Measurements from ENCODE around the gene ST14. TPM values are rescaled to one million over a fixed set of nuclear protein-coding genes. Genes with fewer than 3 reads are reported as not detected.
"Not testable (repeated sequence)": the region's sequence is repeated elsewhere in the genome, so short reads cannot be mapped to it uniquely, and the experiment has no call there.

ST14 gene
- total RNA-seq, 2 donors from 2014 or later = not detected

GRCh38 chr11:130161441-130162145, 2.0 kb downstream of the ST14 start:
- Mint-ChIP-seq H3K9me3 (no peaks in the 10 kb centered on the region), H3K4me3 (no peak overlapping the region), H3K27ac (no peak overlapping the region), H3K4me1 (ENCODE audit: low read depth) (peaks cover 4% of the 10 kb centered on the region), H3K27me3 (ENCODE audit: low read depth) (peaks cover 68% of the 10 kb centered on the region), H3K36me3 (ENCODE audit: insufficient read depth in 2 of 2) (peaks cover 2 to 6% of the 10 kb centered on the region in 2 donors)
- ATAC-seq (replicated peaks in 1 of 2) (no peak), DNase-seq (no peak)

DNA sequence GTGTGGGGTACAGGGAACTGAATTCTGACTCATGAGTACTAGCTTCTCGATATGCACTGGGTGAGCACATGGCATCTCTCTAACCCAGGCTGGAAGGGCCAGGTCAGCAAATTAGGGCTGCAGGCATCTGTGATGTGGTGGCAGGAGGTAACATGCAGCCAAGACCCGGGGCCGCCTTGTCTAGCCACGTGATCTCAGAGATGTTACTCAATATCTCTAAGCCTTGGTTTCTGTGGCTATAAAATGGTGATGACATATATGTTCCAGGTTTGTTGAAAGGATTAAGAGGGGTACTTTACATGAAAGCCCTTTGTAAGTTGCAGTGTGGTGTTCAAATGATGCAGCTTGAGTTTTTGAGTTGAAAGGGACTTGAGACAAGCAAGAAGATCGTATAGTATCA, 3.2 kb downstream of the ST14 start:
- Mint-ChIP-seq H3K4me3 (no peak overlapping the region), H3K9me3 (no peaks in the 10 kb centered on the region), H3K36me3 (ENCODE audit: insufficient read depth in 2 of 2) (peaks cover 2 to 6% of the 10 kb centered on the region in 2 donors), H3K27me3 (ENCODE audit: low read depth) (peaks cover 64% of the 10 kb centered on the region), H3K4me1 (ENCODE audit: low read depth) (peaks cover 4% of the 10 kb centered on the region), H3K27ac (no peak overlapping the region)
- ATAC-seq (replicated peaks in 1 of 2) = peak; percentile 62 to 63
- peak; percentile 15 to 18 for DNase-seq

DNA sequence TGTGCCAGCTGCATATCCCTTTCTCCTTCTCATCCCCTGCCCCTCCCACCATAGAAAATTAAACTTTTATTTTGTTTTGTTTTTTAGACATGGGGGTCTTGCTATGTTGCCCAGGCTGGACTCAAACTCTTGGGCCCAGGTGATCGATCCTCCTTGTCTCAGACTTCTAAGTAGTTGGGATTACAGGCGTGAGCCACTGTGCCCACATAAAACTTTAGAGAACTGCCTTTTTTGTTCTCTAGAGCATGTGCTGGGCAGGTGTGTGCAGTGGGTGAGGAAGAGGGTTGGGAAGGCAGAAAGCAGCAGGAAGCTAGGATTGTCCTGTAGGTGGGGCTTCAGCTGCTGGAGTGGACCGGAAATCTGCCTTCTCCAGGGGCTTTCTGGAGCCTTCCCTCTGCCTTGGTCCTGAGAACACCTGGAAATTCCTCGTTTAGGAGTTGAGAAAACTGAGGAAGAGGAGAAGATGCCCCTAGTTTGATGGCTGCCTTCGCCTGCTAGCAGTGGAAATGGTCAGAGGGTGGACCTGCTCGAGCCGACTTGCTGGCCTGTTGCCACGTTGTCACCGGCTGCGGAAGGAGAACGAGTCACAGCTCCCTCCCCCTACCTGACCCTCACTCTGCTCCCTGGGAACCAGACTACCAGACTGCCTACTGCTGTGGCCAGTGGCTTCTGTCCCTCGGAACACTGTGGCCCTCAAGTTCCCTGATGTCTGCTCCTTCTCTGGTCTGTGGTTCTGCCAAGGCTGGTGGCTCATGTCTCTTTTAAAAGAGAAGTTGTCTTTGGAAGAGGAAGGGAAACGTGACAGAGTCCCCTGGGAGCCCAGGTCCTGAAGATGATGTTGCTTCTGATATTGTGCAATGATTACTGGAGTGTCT, 4.0 kb downstream of the ST14 start:
- peaks cover 56% of the 10 kb centered on the region for H3K27me3 Mint-ChIP-seq (ENCODE audit: low read depth)
- H3K4me1 Mint-ChIP-seq (ENCODE audit: low read depth) = peaks cover 4% of the 10 kb centered on the region

DNA sequence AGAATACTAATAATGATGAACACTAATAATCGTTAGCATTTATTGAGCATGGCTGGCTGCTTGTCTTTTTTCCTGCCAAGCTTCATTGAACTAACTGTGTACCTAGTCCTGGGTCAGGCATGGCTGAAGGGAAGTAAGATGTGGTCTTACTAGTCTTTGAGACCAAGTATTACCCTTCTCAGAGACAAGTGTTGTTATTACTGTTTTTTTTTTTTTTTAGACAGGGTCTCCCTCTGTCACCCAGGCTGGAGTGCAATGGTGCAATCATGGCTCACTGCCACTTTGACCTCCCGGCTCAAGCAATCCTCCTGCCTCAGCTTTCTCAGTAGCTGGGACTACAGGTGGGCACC, 4.6 kb downstream of the ST14 start:
- H3K27me3 Mint-ChIP-seq (ENCODE audit: low read depth) = peaks cover 50% of the 10 kb centered on the region
- H3K36me3 Mint-ChIP-seq (ENCODE audit: insufficient read depth in 2 of 2) = no peaks in the 10 kb centered on the region
- no peak overlapping the region for H3K4me3 Mint-ChIP-seq
- no peak overlapping the region for H3K27ac Mint-ChIP-seq
- DNase-seq (no peak), ATAC-seq (replicated peaks in 1 of 2) (no peak)
- H3K4me1 Mint-ChIP-seq (ENCODE audit: low read depth) = peaks cover 4% of the 10 kb centered on the region
- no peaks in the 10 kb centered on the region for H3K9me3 Mint-ChIP-seq

More for the DNA sequence above, 4.0 kb downstream of the ST14 start:
- no peak overlapping the region for H3K4me3 Mint-ChIP-seq
- DNase-seq = no peak
- H3K27ac Mint-ChIP-seq = no peak overlapping the region
- H3K36me3 Mint-ChIP-seq (ENCODE audit: insufficient read depth in 2 of 2) = peaks cover 2 to 4% of the 10 kb centered on the region in 2 donors
- H3K9me3 Mint-ChIP-seq = no peaks in the 10 kb centered on the region
- ATAC-seq (replicated peaks in 1 of 2) = no peak

GRCh38 chr11:130165601-130166456, 6.2 kb downstream of the ST14 start:
- Mint-ChIP-seq H3K9me3 (no peaks in the 10 kb centered on the region), H3K27me3 (ENCODE audit: low read depth) (peaks cover 49% of the 10 kb centered on the region), H3K4me1 (ENCODE audit: low read depth) (no peaks in the 10 kb centered on the region), H3K4me3 (no peak overlapping the region), H3K36me3 (ENCODE audit: insufficient read depth in 2 of 2) (no peaks in the 10 kb centered on the region), H3K27ac (no peak overlapping the region)
- ATAC-seq (replicated peaks in 1 of 2) (no peak), DNase-seq (no peak)

DNA sequence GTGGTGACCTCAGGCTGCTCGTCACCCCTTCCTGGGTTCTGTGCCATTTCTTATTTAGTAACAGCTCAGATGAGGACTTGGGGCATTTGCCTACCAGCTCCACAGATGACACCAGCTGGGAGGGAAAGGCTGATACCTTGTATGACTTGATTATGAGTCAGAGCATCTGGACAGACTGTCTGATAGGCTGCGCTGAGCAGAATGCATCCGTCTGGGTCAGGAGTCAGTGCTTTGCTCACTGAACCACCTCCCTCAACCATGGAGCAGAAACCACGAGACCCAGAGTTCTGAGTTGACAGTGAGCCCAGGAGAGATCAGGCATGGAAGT, 6.8 kb downstream of the ST14 start:
- no peaks in the 10 kb centered on the region for H3K4me1 Mint-ChIP-seq (ENCODE audit: low read depth)
- no peak overlapping the region for H3K4me3 Mint-ChIP-seq
- DNase-seq (no peak), ATAC-seq (replicated peaks in 1 of 2) (peak; percentile 53 to 77)
- no peaks in the 10 kb centered on the region for H3K36me3 Mint-ChIP-seq (ENCODE audit: insufficient read depth in 2 of 2)
- peaks cover 46% of the 10 kb centered on the region for H3K27me3 Mint-ChIP-seq (ENCODE audit: low read depth)
- H3K27ac Mint-ChIP-seq = no peak overlapping the region
- no peaks in the 10 kb centered on the region for H3K9me3 Mint-ChIP-seq

- Mint-ChIP-seq H3K4me1 (ENCODE audit: low read depth) (no peaks in the 10 kb centered on the region), H3K4me3 (no peak overlapping the region), H3K27ac (no peak overlapping the region), H3K27me3 (ENCODE audit: low read depth) (peaks cover 42% of the 10 kb centered on the region), H3K36me3 (ENCODE audit: insufficient read depth in 2 of 2) (no peaks in the 10 kb centered on the region), H3K9me3 (no peaks in the 10 kb centered on the region)
- no peak for DNase-seq
- ATAC-seq (replicated peaks in 1 of 2) = no peak
Measured at GRCh38 chr11:130167146-130167545, 7.6 kb downstream of the ST14 start.

DNA sequence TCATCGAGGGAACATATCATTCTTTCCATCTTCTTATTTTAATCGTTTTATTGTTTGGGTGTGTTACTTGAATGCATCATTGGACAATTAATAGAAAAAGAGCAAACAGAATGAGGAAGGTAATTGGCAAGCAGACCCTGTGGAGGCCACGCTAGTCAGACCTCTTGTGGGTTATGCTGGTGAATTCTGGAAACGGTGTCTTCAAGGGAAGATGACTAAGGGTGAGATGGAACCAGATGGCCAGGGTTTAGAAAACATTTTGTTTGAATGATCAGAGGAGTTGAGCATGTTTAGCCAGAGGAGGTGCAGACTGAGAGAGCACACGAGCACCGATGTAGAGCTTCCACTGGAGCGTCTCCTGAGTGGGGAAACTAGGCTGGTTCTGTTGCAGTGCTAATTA, 8.5 kb downstream of the ST14 start:
- peaks cover 33% of the 10 kb centered on the region for H3K27me3 Mint-ChIP-seq (ENCODE audit: low read depth)
- no peaks in the 10 kb centered on the region for H3K9me3 Mint-ChIP-seq

GRCh38 chr11:130170345-130170744, 10.8 kb downstream of the ST14 start:
- peaks cover 0 to 5% of the 10 kb centered on the region in 2 donors for H3K9me3 Mint-ChIP-seq
- H3K4me1 Mint-ChIP-seq (ENCODE audit: low read depth) = no peaks in the 10 kb centered on the region
- no peak overlapping the region for H3K4me3 Mint-ChIP-seq
- peaks cover 0 to 2% of the 10 kb centered on the region in 2 donors for H3K36me3 Mint-ChIP-seq (ENCODE audit: insufficient read depth in 2 of 2)
- peaks cover 21% of the 10 kb centered on the region for H3K27me3 Mint-ChIP-seq (ENCODE audit: low read depth)
- no peak overlapping the region for H3K27ac Mint-ChIP-seq
- DNase-seq (no peak), ATAC-seq (replicated peaks in 1 of 2) (no peak)

More for the DNA sequence above, 8.5 kb downstream of the ST14 start:
- no peak overlapping the region for H3K27ac Mint-ChIP-seq
- H3K36me3 Mint-ChIP-seq (ENCODE audit: insufficient read depth in 2 of 2) = no peaks in the 10 kb centered on the region
- ATAC-seq (replicated peaks in 1 of 2) (no peak), DNase-seq (no peak)
- no peaks in the 10 kb centered on the region for H3K4me1 Mint-ChIP-seq (ENCODE audit: low read depth)
- H3K4me3 Mint-ChIP-seq = no peak overlapping the region

DNA sequence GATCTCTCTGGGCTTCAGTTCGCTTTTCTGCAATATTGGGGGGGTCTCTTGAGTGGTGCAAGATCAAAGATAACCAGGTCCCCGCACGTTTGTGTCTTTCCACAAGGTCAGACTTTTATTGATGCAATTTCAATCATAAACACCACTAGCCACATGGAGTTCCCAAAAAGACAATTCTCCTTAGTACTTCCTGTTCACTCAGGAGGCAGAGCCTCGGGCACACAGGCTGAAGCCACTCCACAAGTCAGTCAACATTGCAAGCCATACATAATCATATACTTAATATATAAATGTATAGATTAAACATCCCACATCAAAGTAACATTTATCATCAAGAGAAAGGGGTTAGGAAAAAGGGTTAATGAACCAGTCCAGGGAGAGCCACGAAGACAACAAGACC, 12.0 kb downstream of the ST14 start:
- DNase-seq (no peak), ATAC-seq (replicated peaks in 1 of 2) (no peak)
- H3K36me3 Mint-ChIP-seq (ENCODE audit: insufficient read depth in 2 of 2) = peaks cover 0 to 4% of the 10 kb centered on the region in 2 donors
- no peak overlapping the region for H3K4me3 Mint-ChIP-seq
- no peak overlapping the region for H3K27ac Mint-ChIP-seq
- no peaks in the 10 kb centered on the region for H3K4me1 Mint-ChIP-seq (ENCODE audit: low read depth)
- H3K9me3 Mint-ChIP-seq = peaks cover 0 to 7% of the 10 kb centered on the region in 2 donors
- peaks cover 14% of the 10 kb centered on the region for H3K27me3 Mint-ChIP-seq (ENCODE audit: low read depth)

- H3K4me3 Mint-ChIP-seq; ATAC-seq (replicated peaks in 1 of 2); DNase-seq; H3K27ac Mint-ChIP-seq; H3K9me3 Mint-ChIP-seq; H3K36me3 Mint-ChIP-seq (ENCODE audit: insufficient read depth in 2 of 2); H3K4me1 Mint-ChIP-seq (ENCODE audit: low read depth): not testable (repeated sequence)
- H3K27me3 Mint-ChIP-seq (ENCODE audit: low read depth) = peaks cover 14% of the 10 kb centered on the region
Measured at GRCh38 chr11:130172001-130172400, 12.4 kb downstream of the ST14 start.

DNA sequence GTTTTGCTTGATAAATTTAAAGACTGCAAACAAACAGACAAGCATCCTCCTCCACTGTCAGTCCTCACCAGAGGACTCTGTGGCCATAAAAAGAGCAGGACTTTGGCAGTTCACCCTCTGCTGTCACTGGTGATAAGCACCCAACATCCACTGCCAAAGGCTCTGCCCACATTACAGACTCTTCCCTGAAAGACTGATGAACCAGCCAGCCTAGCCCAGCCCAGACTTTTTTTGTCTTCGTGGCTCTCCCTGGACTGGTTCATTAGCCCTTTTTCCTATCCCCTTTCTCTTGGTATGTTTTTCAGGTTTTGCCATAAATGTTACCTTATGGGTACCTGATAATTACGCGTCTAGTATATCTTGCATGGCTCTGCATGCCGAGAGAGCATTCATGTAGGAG, 15.1 kb downstream of the ST14 start:
- Mint-ChIP-seq H3K4me3 (no peak overlapping the region), H3K4me1 (ENCODE audit: low read depth) (no peaks in the 10 kb centered on the region), H3K27ac (no peak overlapping the region), H3K36me3 (ENCODE audit: insufficient read depth in 2 of 2) (peaks cover 0 to 4% of the 10 kb centered on the region in 2 donors), H3K9me3 (peaks cover 0 to 7% of the 10 kb centered on the region in 2 donors), H3K27me3 (ENCODE audit: low read depth) (peaks cover 10% of the 10 kb centered on the region)
- DNase-seq = no peak
- no peak for ATAC-seq (replicated peaks in 1 of 2)

GRCh38 chr11:130175898-130176297, 16.3 kb downstream of the ST14 start:
- Mint-ChIP-seq H3K4me3 (no peak overlapping the region), H3K36me3 (ENCODE audit: insufficient read depth in 2 of 2) (peaks cover 0 to 4% of the 10 kb centered on the region in 2 donors), H3K9me3 (peaks cover 0 to 7% of the 10 kb centered on the region in 2 donors), H3K27me3 (ENCODE audit: low read depth) (peaks cover 6% of the 10 kb centered on the region), H3K4me1 (ENCODE audit: low read depth) (no peaks in the 10 kb centered on the region), H3K27ac (no peak overlapping the region)
- no peak for ATAC-seq (replicated peaks in 1 of 2)
- DNase-seq = no peak
